ENCODE data around the gene OR14I1. TPM values are rescaled to one million over a fixed set of nuclear protein-coding genes. Genes with fewer than 3 reads are reported as not detected.
"Not testable (repeated sequence)": the region's sequence is repeated elsewhere in the genome, so short reads cannot be mapped to it uniquely, and the experiment has no call there.

Gene OR14I1
- total RNA-seq, 4 donors from 2014 or later = 1.6 TPM; not detected in 3

DNA sequence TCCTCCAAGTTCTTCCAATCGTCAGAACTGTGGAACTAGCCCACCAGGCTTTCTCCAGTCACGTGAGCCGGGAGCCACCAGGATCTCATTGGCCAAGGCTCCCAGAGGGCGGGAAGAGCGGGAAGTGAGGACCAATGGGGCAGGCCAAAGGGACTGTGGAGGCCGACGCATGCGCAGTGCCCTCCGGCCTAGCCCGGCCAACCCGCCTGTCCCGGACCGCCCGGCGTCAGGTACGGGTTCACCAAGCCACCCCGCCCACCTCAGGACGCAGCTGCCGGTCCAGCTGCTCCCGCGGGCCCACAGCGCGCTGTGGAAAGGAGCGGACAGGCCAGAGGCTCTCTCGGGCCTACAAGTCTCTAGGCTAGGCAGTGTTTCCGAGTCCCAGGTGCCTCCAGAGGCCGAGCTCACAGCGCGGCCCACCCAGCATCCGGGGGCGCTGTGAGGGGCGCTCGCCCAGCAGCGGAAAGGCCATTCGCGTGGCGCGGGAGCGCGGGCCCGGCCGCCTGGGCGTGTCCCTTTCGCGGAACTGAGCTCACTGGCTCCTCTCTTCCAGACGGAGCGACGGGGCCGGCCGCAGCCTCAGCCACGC is 10.9 kb downstream of the OR14I1 start:
- no peaks in the 10 kb centered on the region for H3K4me1 ChIP-seq
- no peak overlapping the region for H3K27ac ChIP-seq
- TF ChIP-seq CTCF (IDR thresholded peaks at IDR 0.05) (no peak), POLR2AphosphoS5 (IDR thresholded peaks at IDR 0.05) (no peak), EP300 (IDR thresholded peaks at IDR 0.05) (no peak), POLR2A (IDR thresholded peaks at IDR 0.05) (no peak)
- no peaks in the 10 kb centered on the region for H3K9me3 ChIP-seq
- no peaks in the 10 kb centered on the region for H3K27me3 ChIP-seq
- H3K36me3 ChIP-seq = no peaks in the 10 kb centered on the region
- H3K4me3 ChIP-seq = no peak overlapping the region
- no peak for DNase-seq (ENCODE audit: low spot score in 2 of 2)
- WGBS = 92% methylated on average over 14 of the region's 51 CpGs

GRCh38 chr1:248688527-248689298 is 13.9 kb downstream of the OR14I1 start:
- Histone ChIP-seq H3K36me3 (no peaks in the 10 kb centered on the region), H3K27ac (no peak overlapping the region), H3K4me1 (no peaks in the 10 kb centered on the region), H3K4me3 (no peak overlapping the region), H3K27me3 (no peaks in the 10 kb centered on the region), H3K9me3 (no peaks in the 10 kb centered on the region)
- 75% methylated on average over 4 of the region's 4 CpGs for WGBS
- TF ChIP-seq POLR2A (IDR thresholded peaks at IDR 0.05) (no peak), POLR2AphosphoS5 (IDR thresholded peaks at IDR 0.05) (no peak), CTCF (IDR thresholded peaks at IDR 0.05) (no peak), EP300 (IDR thresholded peaks at IDR 0.05) (no peak)
- DNase-seq (ENCODE audit: low spot score in 2 of 2) = no peak

DNA sequence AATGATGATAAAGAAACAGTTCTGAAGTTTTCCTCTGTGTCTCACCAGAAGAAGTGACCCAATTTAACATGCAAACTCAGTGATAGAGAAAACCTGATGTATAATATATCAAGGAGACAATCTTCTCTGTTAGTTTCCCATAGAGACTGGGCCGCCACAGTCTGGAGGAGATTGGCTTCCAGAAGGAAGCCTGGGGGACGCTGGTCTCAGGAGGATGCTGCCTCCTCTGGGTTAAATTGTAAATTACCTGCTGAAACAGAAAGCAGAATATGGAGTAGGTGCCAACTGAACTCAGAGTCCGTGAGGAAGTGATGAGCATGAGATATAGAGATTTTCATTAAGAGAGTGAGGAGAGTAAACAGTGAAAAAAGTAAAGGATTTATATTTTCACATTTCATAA is 15.8 kb downstream of the OR14I1 start:
- no peaks in the 10 kb centered on the region for H3K27me3 ChIP-seq
- no peak overlapping the region for H3K27ac ChIP-seq
- H3K36me3 ChIP-seq = no peaks in the 10 kb centered on the region
- TF ChIP-seq POLR2AphosphoS5 (IDR thresholded peaks at IDR 0.05) (no peak), EP300 (IDR thresholded peaks at IDR 0.05) (no peak)
- H3K9me3 ChIP-seq = no peaks in the 10 kb centered on the region
- 33% methylated on average over 3 of the region's 3 CpGs for WGBS
- DNase-seq (ENCODE audit: low spot score in 2 of 2) = no peak
- no peak overlapping the region for H3K4me3 ChIP-seq
- no peaks in the 10 kb centered on the region for H3K4me1 ChIP-seq

DNA sequence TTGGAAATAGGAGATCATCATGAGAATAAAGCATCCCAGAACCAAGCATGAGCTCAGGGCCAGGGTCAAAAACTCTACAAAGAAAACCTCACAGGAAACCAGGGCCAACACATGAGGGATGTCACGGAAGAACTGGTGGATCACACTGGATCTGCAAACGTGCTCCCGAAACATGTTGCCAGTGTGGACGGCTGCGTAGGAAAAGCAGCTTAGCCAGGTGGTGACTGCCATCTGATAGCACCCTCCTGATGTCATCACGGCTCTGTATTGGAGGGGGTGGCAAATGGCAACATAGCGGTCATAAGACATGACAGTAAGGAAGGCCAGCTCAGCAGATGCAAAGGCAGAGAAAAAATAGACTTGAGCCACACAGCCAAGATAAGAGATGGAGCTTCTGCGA is 20.9 kb downstream of the OR14I1 start:
- Histone ChIP-seq H3K4me1 (no peaks in the 10 kb centered on the region), H3K9me3 (no peaks in the 10 kb centered on the region), H3K27ac (no peak overlapping the region), H3K4me3 (no peak overlapping the region), H3K27me3 (no peaks in the 10 kb centered on the region), H3K36me3 (no peaks in the 10 kb centered on the region)
- WGBS = 94% methylated on average over 8 of the region's 8 CpGs
- TF ChIP-seq POLR2A (IDR thresholded peaks at IDR 0.05) (no peak), POLR2AphosphoS5 (IDR thresholded peaks at IDR 0.05) (no peak), EP300 (IDR thresholded peaks at IDR 0.05) (no peak), CTCF (IDR thresholded peaks at IDR 0.05) (no peak)
- DNase-seq (ENCODE audit: low spot score in 2 of 2) = no peak

- H3K4me3 ChIP-seq = no peak overlapping the region
- 37% methylated on average over 1 of the region's 1 CpG for WGBS
- no peaks in the 10 kb centered on the region for H3K9me3 ChIP-seq
- H3K4me1 ChIP-seq = no peaks in the 10 kb centered on the region
- TF ChIP-seq CTCF (IDR thresholded peaks at IDR 0.05) = no peak
- DNase-seq (ENCODE audit: low spot score in 2 of 2) = no peak
- no peaks in the 10 kb centered on the region for H3K27me3 ChIP-seq
- no peak overlapping the region for H3K27ac ChIP-seq
- H3K36me3 ChIP-seq = no peaks in the 10 kb centered on the region
Observed at GRCh38 chr1:248670003-248670402, 32.6 kb downstream of the OR14I1 start.

GRCh38 chr1:248663453-248664328 is 38.9 kb downstream of the OR14I1 start:
- WGBS = 76% methylated on average over 5 of the region's 5 CpGs
- H3K36me3 ChIP-seq; H3K27ac ChIP-seq; DNase-seq (ENCODE audit: low spot score in 2 of 2); H3K27me3 ChIP-seq; H3K4me3 ChIP-seq; H3K4me1 ChIP-seq; H3K9me3 ChIP-seq: not testable (repeated sequence)

DNA sequence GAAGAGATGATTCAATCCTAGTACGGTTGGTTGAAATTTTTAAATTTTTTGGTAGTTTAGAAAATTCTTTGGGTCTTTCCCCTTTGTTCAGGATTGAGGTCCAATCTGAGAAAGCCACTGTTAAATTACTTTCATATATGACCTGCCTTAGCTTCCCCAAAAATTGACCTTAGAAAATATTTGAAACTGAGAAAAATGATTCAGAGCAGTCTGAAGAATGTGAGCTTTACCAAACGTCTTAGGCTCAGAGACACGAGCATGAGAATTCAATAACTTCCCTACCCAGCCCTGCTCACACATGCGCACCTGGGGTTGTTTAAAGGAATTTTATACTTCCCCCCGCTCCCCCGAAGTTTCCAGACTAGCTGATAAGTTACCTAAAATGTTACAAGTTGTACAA is 45.8 kb downstream of the OR14I1 start:
- H3K4me1 ChIP-seq; H3K27ac ChIP-seq; H3K4me3 ChIP-seq; H3K36me3 ChIP-seq; H3K27me3 ChIP-seq; H3K9me3 ChIP-seq; DNase-seq (ENCODE audit: low spot score in 2 of 2): not testable (repeated sequence)
- WGBS = 90% methylated on average over 2 of the region's 6 CpGs

- H3K36me3 ChIP-seq; H3K27ac ChIP-seq; H3K4me3 ChIP-seq; DNase-seq (ENCODE audit: low spot score in 2 of 2); H3K27me3 ChIP-seq; H3K9me3 ChIP-seq; H3K4me1 ChIP-seq: not testable (repeated sequence)
- no CpG with 5 or more reads among the region's 3 CpGs for WGBS
Observed at GRCh38 chr1:248655354-248655753, 47.2 kb downstream of the OR14I1 start, which contains the start of gene OR2T27. TSS of gene OR2T27 (minus strand) at chr1:248655528. CDS start at chr1:248650884, 4,644 bp downstream.

All from suprapubic skin (tissue), 4 donors.